GM21423 (cell line): ENCODE results near the gene MCC.

Experiments used
- ATAC-seq: cut with Tn5 transposase; IDR thresholded peaks from one replicate; pipeline ENCODE4 v1.9.1; 2021; ENCODE audit warnings: mild to moderate bottlenecking, moderate library complexity; ENCODE audit not compliant: unreplicated experiment

The MCC gene

GRCh38 chr5:113227798-113228197 lies 260.5 kb downstream of the MCC start:
- ATAC-seq: no peak

- no peak for ATAC-seq
These were observed 262.0 kb downstream of the MCC start for GRCh38 chr5:113226116-113226736.

- ATAC-seq: no peak
These were observed 263.0 kb downstream of the MCC start for GRCh38 chr5:113225259-113225658.

GRCh38 chr5:113224605-113225065 lies 263.6 kb downstream of the MCC start:
- ATAC-seq: no peak

- ATAC-seq: no peak
These were observed 264.2 kb downstream of the MCC start for GRCh38 chr5:113223831-113224604.

- ATAC-seq: no peak
These were observed 264.9 kb downstream of the MCC start for GRCh38 chr5:113223315-113223714.

GRCh38 chr5:113221294-113222176 lies 266.7 kb downstream of the MCC start:
- no peak for ATAC-seq

GRCh38 chr5:113219695-113220094 lies 268.6 kb downstream of the MCC start:
- no peak for ATAC-seq

- ATAC-seq: no peak
These were observed 269.2 kb downstream of the MCC start for GRCh38 chr5:113218906-113219517.

GRCh38 chr5:113218200-113218599 lies 270.1 kb downstream of the MCC start:
- ATAC-seq: no peak

GRCh38 chr5:113217619-113218184 lies 270.6 kb downstream of the MCC start:
- no peak for ATAC-seq

- no peak for ATAC-seq
These were observed 271.7 kb downstream of the MCC start for GRCh38 chr5:113216545-113216944.

- ATAC-seq: no peak
These were observed 272.7 kb downstream of the MCC start for GRCh38 chr5:113215401-113216060.

- no peak for ATAC-seq
These were observed 273.5 kb downstream of the MCC start for GRCh38 chr5:113214606-113215323.

GRCh38 chr5:113213551-113214425 lies 274.5 kb downstream of the MCC start:
- peak; percentile 61 for ATAC-seq

- ATAC-seq: no peak
These were observed 275.9 kb downstream of the MCC start for GRCh38 chr5:113212244-113212920.

- no peak for ATAC-seq
These were observed 278.8 kb downstream of the MCC start for GRCh38 chr5:113209498-113209897.

GRCh38 chr5:113205807-113206206 lies 282.4 kb downstream of the MCC start:
- no peak for ATAC-seq
